Tibial artery (tissue), 4 donors: ENCODE data around the gene FOSL1.
"Not testable (repeated sequence)": the region's sequence is repeated elsewhere in the genome, so short reads cannot be mapped to it uniquely, and the experiment has no call there.

Experiments used
- DNase-seq, 2 donors: peaks; one replicate each; pipeline ENCODE4 v3.0.0-alpha.2; 2019
- H3K27ac ChIP-seq, 2 donors: fragments of 200-600 bp; sonication (generic) in 1 of 2; 1 replicate in 1 of 2; 2 replicates in 1 of 2; pipeline ENCODE4 v1.5.1; 2018 to 2019; ENCODE audit warnings: mild to moderate bottlenecking in 1 of 2
- H3K27me3 ChIP-seq, 2 donors: fragments of 200-600 bp; sonication (generic) in 1 of 2; one replicate each; pipeline versions ENCODE4 v1.5.1 to v1.6.0; 2016 to 2019
- H3K36me3 ChIP-seq, 3 donors: fragments of 200-600 bp; sonication (generic) in 2 of 3; one replicate each; pipeline ENCODE4 v1.5.1; 2016 to 2019; ENCODE audit warnings: mild to moderate bottlenecking in 2 of 3
- H3K4me1 ChIP-seq, 4 donors: fragments of 200-600 bp; sonication (generic) in 2 of 4; 1 replicate in 3 of 4; 2 replicates in 1 of 4; pipeline ENCODE4 v1.5.1; 2016 to 2019
- H3K4me3 ChIP-seq, 2 donors: fragments of 200-600 bp; sonication (generic) in 1 of 2; 1 replicate in 1 of 2; 2 replicates in 1 of 2; pipeline ENCODE4 v1.5.1; 2018 to 2019; ENCODE audit warnings: mild to moderate bottlenecking in 2 of 2
- H3K9me3 ChIP-seq, 3 donors: fragments of 200-600 bp; sonication (generic) in 1 of 3; one replicate each; pipeline ENCODE4 v1.5.1; 2016 to 2019
- CTCF ChIP-seq, 2 experiments: fragments of 200-600 bp in 1 of 2; fragments of 450-650 bp in 1 of 2; IDR thresholded peaks; one replicate each; pipeline ENCODE4 v1.5.1; 2017 to 2019; ENCODE audit warnings: antibody characterized with exemption in 2 of 2, mild to moderate bottlenecking in 1 of 2, moderate library complexity in 1 of 2
- intact Hi-C: fragments of 100-400 bp; cut with DNase I; formaldehyde crosslinking; loops from one replicate; pipeline ENCODE4 v1.15.0; 2023; ENCODE audit warnings: low total_unique reads

FOSL1 gene

GRCh38 chr11:65849366-65849765 is 50.8 kb downstream of the FOSL1 start:
- intact Hi-C loops: no loop called here
- Histone ChIP-seq H3K4me1 (peaks cover 0 to 11% (median 3%) of the 10 kb centered on the region in 4 donors), H3K27me3 (no peaks in the 10 kb centered on the region), H3K36me3 (peaks cover 32 to 42% (median 41%) of the 10 kb centered on the region in 3 donors), H3K4me3 (no peak overlapping the region), H3K27ac (no peak overlapping the region), H3K9me3 (peaks cover 0 to 4% (median 0%) of the 10 kb centered on the region in 3 donors)
- TF ChIP-seq CTCF (IDR thresholded peaks at IDR 0.05): no peak
- no peak for DNase-seq

GRCh38 chr11:65848693-65849092 is 51.5 kb downstream of the FOSL1 start:
- H3K4me1 ChIP-seq, H3K4me3 ChIP-seq, H3K27ac ChIP-seq, intact Hi-C loops, H3K9me3 ChIP-seq, H3K27me3 ChIP-seq: not testable (repeated sequence)
- H3K36me3 ChIP-seq: peaks cover 25 to 35% (median 35%) of the 10 kb centered on the region in 3 donors
- DNase-seq: peak in 1 of 2 donors; percentile 5

GRCh38 chr11:65847746-65848145 is 52.4 kb downstream of the FOSL1 start:
- TF ChIP-seq CTCF (IDR thresholded peaks at IDR 0.05): no peak
- no peak for DNase-seq
- Histone ChIP-seq H3K36me3 (peaks cover 16 to 26% (median 25%) of the 10 kb centered on the region in 3 donors), H3K27me3 (no peaks in the 10 kb centered on the region), H3K9me3 (peaks cover 0 to 4% (median 0%) of the 10 kb centered on the region in 3 donors), H3K4me1 (no peaks in the 10 kb centered on the region), H3K27ac (no peak overlapping the region), H3K4me3 (no peak overlapping the region)
- intact Hi-C loops: no loop called here

- no peak overlapping the region for H3K4me3 ChIP-seq
- no peaks in the 10 kb centered on the region for H3K4me1 ChIP-seq
- no peaks in the 10 kb centered on the region for H3K27me3 ChIP-seq
- no peak for DNase-seq
- no peak for TF ChIP-seq CTCF (IDR thresholded peaks at IDR 0.05)
- intact Hi-C loops: no loop called here
- H3K36me3 ChIP-seq: no peaks in the 10 kb centered on the region
- no peaks in the 10 kb centered on the region for H3K9me3 ChIP-seq
- no peak overlapping the region for H3K27ac ChIP-seq
Observed at GRCh38 chr11:65844231-65844872, 55.8 kb downstream of the FOSL1 start.

GRCh38 chr11:65843811-65844210 is 56.4 kb downstream of the FOSL1 start:
- no peaks in the 10 kb centered on the region for H3K27me3 ChIP-seq
- H3K4me1 ChIP-seq: no peaks in the 10 kb centered on the region
- intact Hi-C loops: no loop called here
- no peaks in the 10 kb centered on the region for H3K36me3 ChIP-seq
- TF ChIP-seq CTCF (IDR thresholded peaks at IDR 0.05): no peak
- no peaks in the 10 kb centered on the region for H3K9me3 ChIP-seq
- no peak overlapping the region for H3K4me3 ChIP-seq
- DNase-seq: no peak
- no peak overlapping the region for H3K27ac ChIP-seq

GRCh38 chr11:65842144-65842543 is 58.0 kb downstream of the FOSL1 start:
- Histone ChIP-seq H3K27me3 (no peaks in the 10 kb centered on the region), H3K4me3 (no peak overlapping the region), H3K36me3 (no peaks in the 10 kb centered on the region), H3K9me3 (no peaks in the 10 kb centered on the region), H3K4me1 (no peaks in the 10 kb centered on the region), H3K27ac (no peak overlapping the region)
- no peak for TF ChIP-seq CTCF (IDR thresholded peaks at IDR 0.05)
- no peak for DNase-seq
- intact Hi-C loops: no loop called here
